ENCODE data around the gene GCNA.
"Not testable (repeated sequence)": the region's sequence is repeated elsewhere in the genome, so short reads cannot be mapped to it uniquely, and the experiment has no call there.

- TF ChIP-seq, protein P1, sequence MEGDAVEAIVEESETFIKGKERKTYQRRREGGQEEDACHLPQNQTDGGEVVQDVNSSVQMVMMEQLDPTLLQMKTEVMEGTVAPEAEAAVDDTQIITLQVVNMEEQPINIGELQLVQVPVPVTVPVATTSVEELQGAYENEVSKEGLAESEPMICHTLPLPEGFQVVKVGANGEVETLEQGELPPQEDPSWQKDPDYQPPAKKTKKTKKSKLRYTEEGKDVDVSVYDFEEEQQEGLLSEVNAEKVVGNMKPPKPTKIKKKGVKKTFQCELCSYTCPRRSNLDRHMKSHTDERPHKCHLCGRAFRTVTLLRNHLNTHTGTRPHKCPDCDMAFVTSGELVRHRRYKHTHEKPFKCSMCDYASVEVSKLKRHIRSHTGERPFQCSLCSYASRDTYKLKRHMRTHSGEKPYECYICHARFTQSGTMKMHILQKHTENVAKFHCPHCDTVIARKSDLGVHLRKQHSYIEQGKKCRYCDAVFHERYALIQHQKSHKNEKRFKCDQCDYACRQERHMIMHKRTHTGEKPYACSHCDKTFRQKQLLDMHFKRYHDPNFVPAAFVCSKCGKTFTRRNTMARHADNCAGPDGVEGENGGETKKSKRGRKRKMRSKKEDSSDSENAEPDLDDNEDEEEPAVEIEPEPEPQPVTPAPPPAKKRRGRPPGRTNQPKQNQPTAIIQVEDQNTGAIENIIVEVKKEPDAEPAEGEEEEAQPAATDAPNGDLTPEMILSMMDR (IDR thresholded peaks at IDR 0.05; ENCODE audit: low read depth, low read length), result not testable (repeated sequence)
- TF ChIP-seq POLR2A (IDR thresholded peaks at IDR 0.05; ENCODE audit: extremely low read depth, insufficient read length); MYC (IDR thresholded peaks at IDR 0.05; ENCODE audit: low read depth, low read length): not testable (repeated sequence)
- TF ChIP-seq, protein P2, sequence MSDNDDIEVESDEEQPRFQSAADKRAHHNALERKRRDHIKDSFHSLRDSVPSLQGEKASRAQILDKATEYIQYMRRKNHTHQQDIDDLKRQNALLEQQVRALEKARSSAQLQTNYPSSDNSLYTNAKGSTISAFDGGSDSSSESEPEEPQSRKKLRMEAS (IDR thresholded peaks at IDR 0.05; ENCODE audit: low read depth, low read length), result not testable (repeated sequence)
Measured at GRCh38 chrX:71662654-71663053, 84.4 kb downstream of the GCNA start.
